ENCODE data around the gene DSCAM.

The DSCAM gene

DNA sequence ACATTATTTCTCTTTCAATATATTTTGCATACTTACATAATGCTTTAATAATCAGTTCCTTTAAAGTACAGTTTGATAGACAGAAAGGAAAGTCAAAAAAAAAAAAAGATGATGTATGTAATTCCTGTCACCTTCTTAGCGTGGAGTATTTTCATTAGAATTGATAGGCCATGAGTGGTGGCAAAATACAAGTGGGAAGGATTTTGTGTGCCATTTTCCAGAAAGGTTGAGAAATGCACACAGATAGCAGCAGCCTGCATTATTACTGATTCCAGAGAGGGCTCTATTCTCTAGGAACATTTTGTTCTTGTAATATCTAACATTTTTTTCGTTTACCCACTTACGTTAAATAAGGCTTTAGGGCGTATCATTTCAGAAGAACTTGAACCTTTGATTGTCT, 475.6 kb downstream of the DSCAM start:
- Histone ChIP-seq H3K27ac (replicated peaks) (no peak overlapping the region), H3K27me3 (ENCODE audit: insufficient read depth, poor library complexity, severe bottlenecking) (peaks cover 6% of the 10 kb centered on the region), H3K4me3 (replicated peaks; ENCODE audit: insufficient read depth, low read length) (no peak overlapping the region)
- no peak for DNase-seq (ENCODE audit: low read depth in 1 of 2, low spot score in 1 of 2)
- TF ChIP-seq GABPA (IDR thresholded peaks at IDR 0.05; ENCODE audit: low read depth) (no peak), POLR2AphosphoS5 (IDR thresholded peaks at IDR 0.05; ENCODE audit: low read depth) (no peak), SPI1 (IDR thresholded peaks at IDR 0.05; ENCODE audit: borderline replicate concordance, low read depth) (no peak)
- TF ChIP-seq, protein P1, sequence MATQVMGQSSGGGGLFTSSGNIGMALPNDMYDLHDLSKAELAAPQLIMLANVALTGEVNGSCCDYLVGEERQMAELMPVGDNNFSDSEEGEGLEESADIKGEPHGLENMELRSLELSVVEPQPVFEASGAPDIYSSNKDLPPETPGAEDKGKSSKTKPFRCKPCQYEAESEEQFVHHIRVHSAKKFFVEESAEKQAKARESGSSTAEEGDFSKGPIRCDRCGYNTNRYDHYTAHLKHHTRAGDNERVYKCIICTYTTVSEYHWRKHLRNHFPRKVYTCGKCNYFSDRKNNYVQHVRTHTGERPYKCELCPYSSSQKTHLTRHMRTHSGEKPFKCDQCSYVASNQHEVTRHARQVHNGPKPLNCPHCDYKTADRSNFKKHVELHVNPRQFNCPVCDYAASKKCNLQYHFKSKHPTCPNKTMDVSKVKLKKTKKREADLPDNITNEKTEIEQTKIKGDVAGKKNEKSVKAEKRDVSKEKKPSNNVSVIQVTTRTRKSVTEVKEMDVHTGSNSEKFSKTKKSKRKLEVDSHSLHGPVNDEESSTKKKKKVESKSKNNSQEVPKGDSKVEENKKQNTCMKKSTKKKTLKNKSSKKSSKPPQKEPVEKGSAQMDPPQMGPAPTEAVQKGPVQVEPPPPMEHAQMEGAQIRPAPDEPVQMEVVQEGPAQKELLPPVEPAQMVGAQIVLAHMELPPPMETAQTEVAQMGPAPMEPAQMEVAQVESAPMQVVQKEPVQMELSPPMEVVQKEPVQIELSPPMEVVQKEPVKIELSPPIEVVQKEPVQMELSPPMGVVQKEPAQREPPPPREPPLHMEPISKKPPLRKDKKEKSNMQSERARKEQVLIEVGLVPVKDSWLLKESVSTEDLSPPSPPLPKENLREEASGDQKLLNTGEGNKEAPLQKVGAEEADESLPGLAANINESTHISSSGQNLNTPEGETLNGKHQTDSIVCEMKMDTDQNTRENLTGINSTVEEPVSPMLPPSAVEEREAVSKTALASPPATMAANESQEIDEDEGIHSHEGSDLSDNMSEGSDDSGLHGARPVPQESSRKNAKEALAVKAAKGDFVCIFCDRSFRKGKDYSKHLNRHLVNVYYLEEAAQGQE (IDR thresholded peaks at IDR 0.05; ENCODE audit: insufficient replicate concordance, low read depth): no peak
- TF ChIP-seq, protein P2, sequence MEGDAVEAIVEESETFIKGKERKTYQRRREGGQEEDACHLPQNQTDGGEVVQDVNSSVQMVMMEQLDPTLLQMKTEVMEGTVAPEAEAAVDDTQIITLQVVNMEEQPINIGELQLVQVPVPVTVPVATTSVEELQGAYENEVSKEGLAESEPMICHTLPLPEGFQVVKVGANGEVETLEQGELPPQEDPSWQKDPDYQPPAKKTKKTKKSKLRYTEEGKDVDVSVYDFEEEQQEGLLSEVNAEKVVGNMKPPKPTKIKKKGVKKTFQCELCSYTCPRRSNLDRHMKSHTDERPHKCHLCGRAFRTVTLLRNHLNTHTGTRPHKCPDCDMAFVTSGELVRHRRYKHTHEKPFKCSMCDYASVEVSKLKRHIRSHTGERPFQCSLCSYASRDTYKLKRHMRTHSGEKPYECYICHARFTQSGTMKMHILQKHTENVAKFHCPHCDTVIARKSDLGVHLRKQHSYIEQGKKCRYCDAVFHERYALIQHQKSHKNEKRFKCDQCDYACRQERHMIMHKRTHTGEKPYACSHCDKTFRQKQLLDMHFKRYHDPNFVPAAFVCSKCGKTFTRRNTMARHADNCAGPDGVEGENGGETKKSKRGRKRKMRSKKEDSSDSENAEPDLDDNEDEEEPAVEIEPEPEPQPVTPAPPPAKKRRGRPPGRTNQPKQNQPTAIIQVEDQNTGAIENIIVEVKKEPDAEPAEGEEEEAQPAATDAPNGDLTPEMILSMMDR (IDR thresholded peaks at IDR 0.05; ENCODE audit: insufficient read depth, low read length): no peak

DNA sequence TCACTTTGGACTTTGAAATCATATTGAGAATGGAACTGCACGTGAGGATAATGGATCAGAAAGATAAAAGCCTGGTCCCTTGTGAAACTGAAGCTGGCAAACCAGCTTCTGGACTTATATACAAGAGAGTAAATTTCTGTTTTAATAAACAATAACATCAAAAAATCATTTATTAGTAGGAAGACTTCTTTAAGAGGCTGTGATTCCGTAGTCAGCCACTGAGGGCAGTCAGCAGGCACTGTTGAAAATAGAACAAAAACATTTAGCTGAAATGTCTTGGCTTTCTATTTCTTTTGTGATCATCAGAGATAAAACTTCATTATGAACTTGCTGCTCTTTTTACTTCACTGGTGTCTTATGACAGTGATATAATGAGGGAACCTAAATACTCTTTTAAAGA, 490.3 kb downstream of the DSCAM start:
- DNase-seq (ENCODE audit: low read depth in 1 of 2, low spot score in 1 of 2): no peak
- Histone ChIP-seq H3K4me3 (replicated peaks; ENCODE audit: insufficient read depth, low read length) (no peak overlapping the region), H3K27me3 (ENCODE audit: insufficient read depth, poor library complexity, severe bottlenecking) (no peaks in the 10 kb centered on the region), H3K27ac (replicated peaks) (no peak overlapping the region)
- TF ChIP-seq SPI1 (IDR thresholded peaks at IDR 0.05; ENCODE audit: borderline replicate concordance, low read depth): no peak
- TF ChIP-seq, protein P2 (IDR thresholded peaks at IDR 0.05; ENCODE audit: insufficient read depth, low read length): no peak
- no peak for TF ChIP-seq POLR2AphosphoS5 (IDR thresholded peaks at IDR 0.05; ENCODE audit: low read depth)
- TF ChIP-seq, protein P1 (IDR thresholded peaks at IDR 0.05; ENCODE audit: insufficient replicate concordance, low read depth): no peak
- no peak for TF ChIP-seq GABPA (IDR thresholded peaks at IDR 0.05; ENCODE audit: low read depth)

DNA sequence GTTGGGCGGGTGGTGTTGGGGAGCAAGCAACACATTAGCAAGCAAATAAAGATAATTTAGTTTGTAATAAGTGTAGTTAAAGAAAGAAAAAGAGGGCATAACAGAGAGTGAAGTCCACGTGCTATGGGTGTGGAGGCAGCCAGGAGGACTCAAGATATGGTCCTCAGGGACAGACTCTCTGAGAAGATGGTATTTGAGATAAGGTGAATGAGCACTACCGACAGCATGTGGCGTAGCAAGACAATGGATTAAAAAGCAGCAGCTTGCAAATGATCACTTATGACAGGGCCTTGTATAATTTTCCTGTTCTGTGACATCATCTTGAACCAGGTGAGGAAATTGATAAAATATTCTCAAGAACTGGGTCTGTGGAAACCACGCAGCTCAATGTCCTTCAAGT, 491.9 kb downstream of the DSCAM start:
- Histone ChIP-seq H3K27me3 (ENCODE audit: insufficient read depth, poor library complexity, severe bottlenecking) (no peaks in the 10 kb centered on the region), H3K27ac (replicated peaks) (no peak overlapping the region), H3K4me3 (replicated peaks; ENCODE audit: insufficient read depth, low read length) (no peak overlapping the region)
- DNase-seq (ENCODE audit: low read depth in 1 of 2, low spot score in 1 of 2): no peak
- no peak for TF ChIP-seq GABPA (IDR thresholded peaks at IDR 0.05; ENCODE audit: low read depth)
- TF ChIP-seq, protein P2 (IDR thresholded peaks at IDR 0.05; ENCODE audit: insufficient read depth, low read length): no peak
- no peak for TF ChIP-seq SPI1 (IDR thresholded peaks at IDR 0.05; ENCODE audit: borderline replicate concordance, low read depth)
- TF ChIP-seq POLR2AphosphoS5 (IDR thresholded peaks at IDR 0.05; ENCODE audit: low read depth): no peak
- TF ChIP-seq, protein P1 (IDR thresholded peaks at IDR 0.05; ENCODE audit: insufficient replicate concordance, low read depth): no peak
